ENCODE measurements around the gene F2RL1. TPM values are rescaled to one million over a fixed set of nuclear protein-coding genes. Genes with fewer than 3 reads are reported as not detected.
"Not testable (repeated sequence)": the region's sequence is repeated elsewhere in the genome, so short reads cannot be mapped to it uniquely, and the experiment has no call there.

Gene F2RL1
- total RNA-seq, 6 donors from 2014 or later, result 2.1 to 9.7 (median 8.1) TPM

GRCh38 chr5:76788362-76788761 is 30.5 kb upstream of the F2RL1 start:
- ATAC-seq (ENCODE audit: low FRiP score in 2 of 2) (no peak), DNase-seq (no peak)
- H3K9me3 ChIP-seq, result no peaks in the 10 kb centered on the region
- TF ChIP-seq EP300 (IDR thresholded peaks at IDR 0.05), result no peak
- no peak for TF ChIP-seq POLR2A (IDR thresholded peaks at IDR 0.05)
- TF ChIP-seq POLR2AphosphoS5 (IDR thresholded peaks at IDR 0.05), result no peak
- TF ChIP-seq CTCF (IDR thresholded peaks at IDR 0.05), result no peak
- no peak overlapping the region for H3K27ac ChIP-seq
- no peaks in the 10 kb centered on the region for H3K27me3 ChIP-seq
- peaks cover 15 to 25% (median 20%) of the 10 kb centered on the region in 4 donors for H3K4me1 ChIP-seq
- WGBS, 2 donors, result 55 to 61% methylated on average over 6 of the region's 6 CpGs
- no peaks in the 10 kb centered on the region for H3K36me3 ChIP-seq
- H3K4me3 ChIP-seq, result no peak overlapping the region

GRCh38 chr5:76789275-76789674 is 29.6 kb upstream of the F2RL1 start:
- DNase-seq; H3K4me3 ChIP-seq; H3K9me3 ChIP-seq; H3K27me3 ChIP-seq; H3K36me3 ChIP-seq; ATAC-seq (ENCODE audit: low FRiP score in 2 of 2); H3K27ac ChIP-seq: not testable (repeated sequence)
- peaks cover 15 to 25% (median 20%) of the 10 kb centered on the region in 4 donors for H3K4me1 ChIP-seq
- 88 to 94% methylated on average over 10 of the region's 10 CpGs for WGBS, 2 donors

GRCh38 chr5:76789991-76790581 is 28.7 kb upstream of the F2RL1 start:
- Histone ChIP-seq H3K27ac (peak overlapping the region; percentile 38 to 62 (median 45)), H3K9me3 (no peaks in the 10 kb centered on the region), H3K36me3 (no peaks in the 10 kb centered on the region), H3K4me3 (no peak overlapping the region), H3K4me1 (peaks cover 15 to 25% (median 20%) of the 10 kb centered on the region in 4 donors), H3K27me3 (no peaks in the 10 kb centered on the region)
- peak in 1 of 2 donors; percentile 3 for ATAC-seq (ENCODE audit: low FRiP score in 2 of 2)
- TF ChIP-seq CTCF (IDR thresholded peaks at IDR 0.05), result no peak
- TF ChIP-seq EP300 (IDR thresholded peaks at IDR 0.05), result no peak
- TF ChIP-seq POLR2A (IDR thresholded peaks at IDR 0.05), result no peak
- no peak for TF ChIP-seq POLR2AphosphoS5 (IDR thresholded peaks at IDR 0.05)
- 88 to 89% methylated on average over 8 of the region's 8 CpGs for WGBS, 2 donors
- DNase-seq, result no peak

- H3K27me3 ChIP-seq, result no peaks in the 10 kb centered on the region
- DNase-seq (no peak), ATAC-seq (ENCODE audit: low FRiP score in 2 of 2) (peak; percentile 54 to 91)
- H3K27ac ChIP-seq, result peak overlapping the region; percentile 38 to 70 (median 45)
- H3K4me3 ChIP-seq, result no peak overlapping the region
- H3K36me3 ChIP-seq, result no peaks in the 10 kb centered on the region
- 22 to 29% methylated on average over 3 of the region's 3 CpGs for WGBS, 2 donors
- peaks cover 15 to 25% (median 20%) of the 10 kb centered on the region in 4 donors for H3K4me1 ChIP-seq
- H3K9me3 ChIP-seq, result no peaks in the 10 kb centered on the region
- TF ChIP-seq EP300 (IDR thresholded peaks at IDR 0.05) (peak in 2 of 4 donors; percentile 22 to 49), POLR2A (IDR thresholded peaks at IDR 0.05) (no peak), POLR2AphosphoS5 (IDR thresholded peaks at IDR 0.05) (peak; percentile 46 to 48)
Observed at GRCh38 chr5:76790632-76791290, 28.1 kb upstream of the F2RL1 start.

- TF ChIP-seq EP300 (IDR thresholded peaks at IDR 0.05), result no peak
- no peak for TF ChIP-seq POLR2AphosphoS5 (IDR thresholded peaks at IDR 0.05)
- no peak for TF ChIP-seq CTCF (IDR thresholded peaks at IDR 0.05)
- TF ChIP-seq POLR2A (IDR thresholded peaks at IDR 0.05), result no peak
- no peak for DNase-seq
- H3K4me3 ChIP-seq, result no peak overlapping the region
- H3K9me3 ChIP-seq, result no peaks in the 10 kb centered on the region
- peaks cover 15 to 25% (median 20%) of the 10 kb centered on the region in 4 donors for H3K4me1 ChIP-seq
- H3K27ac ChIP-seq, result peak overlapping the region; percentile 38 to 70 (median 45)
- no peaks in the 10 kb centered on the region for H3K36me3 ChIP-seq
- no peaks in the 10 kb centered on the region for H3K27me3 ChIP-seq
- WGBS, 2 donors, result 60 to 97% methylated on average over 1 of the region's 1 CpG
- no peak for ATAC-seq (ENCODE audit: low FRiP score in 2 of 2)
Observed at GRCh38 chr5:76791461-76791860, 27.4 kb upstream of the F2RL1 start.
